Astrocyte (in vitro differentiated cells and primary cell): ENCODE results near the gene SPON2. TPM values are rescaled to one million over a fixed set of nuclear protein-coding genes. Genes with fewer than 3 reads are reported as not detected.

Source experiments
- DNase-seq: peaks from one replicate; pipeline ENCODE4 v3.0.0-alpha.2; 2010; ENCODE audit warnings: low read depth
- FAIRE-seq: peaks from 2 replicates; lab custom pipeline; 2011; peaks lifted over from hg19 to GRCh38; lab: Jason Lieb, UNC
- H2AFZ ChIP-seq: 2 replicates; pipeline ENCODE4 v1.6.0; 2012; ENCODE audit warnings: low read depth, low read length, inconsistent platforms
- H3K27ac ChIP-seq: 2 replicates; pipeline ENCODE4 v1.5.1; 2011; ENCODE audit warnings: low read depth, low read length, inconsistent platforms
- H3K27me3 ChIP-seq: 2 replicates; pipeline ENCODE4 v1.6.0; 2011; ENCODE audit warnings: low read length, inconsistent platforms; ENCODE audit not compliant: insufficient read depth
- H3K36me3 ChIP-seq: 2 replicates; pipeline ENCODE4 v1.5.1; 2011; ENCODE audit warnings: low read length, inconsistent platforms; ENCODE audit not compliant: insufficient read depth
- H3K4me1 ChIP-seq: 2 replicates; pipeline ENCODE4 v1.5.1; 2011; ENCODE audit warnings: low read length, inconsistent platforms; ENCODE audit not compliant: insufficient read depth
- H3K4me2 ChIP-seq: 2 replicates; pipeline ENCODE4 v1.6.0; 2012; ENCODE audit warnings: low read length, inconsistent platforms
- H3K4me3 ChIP-seq: 2 replicates; pipeline ENCODE4 v1.5.1; 2011; ENCODE audit warnings: low read depth, mild to moderate bottlenecking, low read length, inconsistent platforms; ENCODE audit not compliant: insufficient read depth
- H3K79me2 ChIP-seq: 2 replicates; pipeline ENCODE4 v1.6.0; 2012; ENCODE audit warnings: mild to moderate bottlenecking, low read length, inconsistent platforms; ENCODE audit not compliant: insufficient read depth
- H3K9ac ChIP-seq: 2 replicates; pipeline ENCODE4 v1.6.0; 2012; ENCODE audit warnings: mild to moderate bottlenecking, low read length, inconsistent platforms
- H3K9me3 ChIP-seq: 2 replicates; pipeline ENCODE4 v1.5.1; 2012; ENCODE audit warnings: low read depth, mild to moderate bottlenecking, low read length, inconsistent platforms; ENCODE audit not compliant: insufficient read depth
- H4K20me1 ChIP-seq: 2 replicates; pipeline ENCODE4 v1.6.0; 2012; ENCODE audit warnings: low read length, inconsistent platforms; ENCODE audit not compliant: insufficient read depth
- H3K27ac Mint-ChIP-seq: one replicate; pipeline ENCODE4 v1.8.0; 2021; ENCODE audit warnings: mild to moderate bottlenecking, mixed read lengths; ENCODE audit not compliant: unreplicated experiment
- H3K27me3 Mint-ChIP-seq: one replicate; pipeline ENCODE4 v1.8.0; 2021; ENCODE audit warnings: low read depth, mixed read lengths; ENCODE audit not compliant: unreplicated experiment
- H3K36me3 Mint-ChIP-seq: one replicate; pipeline ENCODE4 v1.8.0; 2021; ENCODE audit warnings: low read depth, mixed read lengths; ENCODE audit not compliant: unreplicated experiment
- H3K4me1 Mint-ChIP-seq: one replicate; pipeline ENCODE4 v1.8.0; 2021; ENCODE audit warnings: low read depth, mixed read lengths; ENCODE audit not compliant: unreplicated experiment
- H3K4me3 Mint-ChIP-seq: one replicate; pipeline ENCODE4 v1.8.0; 2021; ENCODE audit warnings: mild to moderate bottlenecking, moderate library complexity, mixed read lengths; ENCODE audit not compliant: unreplicated experiment
- H3K9me3 Mint-ChIP-seq: one replicate; pipeline ENCODE4 v1.8.0; 2021; ENCODE audit warnings: mild to moderate bottlenecking, mixed read lengths; ENCODE audit not compliant: unreplicated experiment
- CTCF ChIP-seq: IDR thresholded peaks from 2 replicates; pipeline ENCODE4 v1.5.1; 2011; ENCODE audit warnings: low read depth, mild to moderate bottlenecking, inconsistent platforms, low read length, moderate library complexity; ENCODE audit not compliant: insufficient read depth
- EZH2 ChIP-seq: IDR thresholded peaks from 2 replicates; pipeline ENCODE4 v1.6.1; 2012; ENCODE audit warnings: mild to moderate bottlenecking, low read length, inconsistent platforms; ENCODE audit not compliant: insufficient read depth
- total RNA-seq: library from RNA; stranded (reverse); gene quantifications from 2 replicates; pipeline ENCODE4 v1.2.1, GENCODE V29; 2021

The SPON2 gene
- total RNA-seq, 1 donor from 2014 or later: 47.8 TPM

DNA sequence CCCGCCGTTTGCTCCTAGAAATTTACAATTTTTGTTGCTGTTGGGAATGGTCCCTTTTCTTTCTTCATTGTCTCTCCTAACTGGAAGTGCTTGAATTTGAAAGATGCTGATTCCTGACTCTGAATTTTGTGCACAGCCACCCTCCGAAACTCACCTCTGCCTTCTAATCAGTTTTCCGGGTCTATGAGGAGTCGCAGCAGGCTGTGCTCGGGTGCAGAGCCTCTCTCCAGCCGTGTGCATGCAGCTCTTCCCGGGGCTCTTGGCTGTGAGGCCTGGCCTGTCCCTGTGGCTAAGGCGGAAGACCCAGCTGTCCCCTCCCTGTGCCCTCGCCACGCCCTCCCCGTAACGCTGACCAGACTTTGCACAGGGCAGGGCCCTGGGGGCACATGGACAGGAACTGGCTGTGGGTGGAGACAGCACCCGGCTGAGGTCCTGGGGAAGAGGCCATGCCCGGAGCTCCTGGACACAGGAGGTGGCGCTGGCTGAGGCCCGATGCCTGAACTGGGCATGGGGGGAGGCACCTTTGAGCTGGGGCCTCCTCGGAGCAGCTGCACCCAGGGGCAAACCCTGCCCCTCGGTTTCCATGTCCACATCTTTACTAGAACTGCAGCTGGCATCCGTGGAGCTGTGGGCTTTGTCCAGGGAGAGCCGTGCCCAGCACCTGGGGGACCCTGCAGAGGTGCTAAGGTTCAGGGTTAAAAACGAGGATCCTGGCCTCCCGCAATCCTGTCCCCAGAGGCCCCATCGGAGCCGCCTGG lies 32.6 kb upstream of the SPON2 start:
- H2AFZ ChIP-seq: no peak overlapping the region
- no peak overlapping the region for H3K27ac ChIP-seq
- H3K4me1 ChIP-seq: peaks cover 40% of the 10 kb centered on the region
- no peaks in the 10 kb centered on the region for H3K9me3 ChIP-seq
- Mint-ChIP-seq H3K27me3 (peaks cover 2% of the 10 kb centered on the region), H3K36me3 (peaks cover 4% of the 10 kb centered on the region), H3K4me3 (no peak overlapping the region), H3K9me3 (no peaks in the 10 kb centered on the region), H3K4me1 (peaks cover 9% of the 10 kb centered on the region), H3K27ac (no peak overlapping the region)
- H4K20me1 ChIP-seq: peaks cover 5% of the 10 kb centered on the region
- H3K79me2 ChIP-seq: no peaks in the 10 kb centered on the region
- no peak overlapping the region for H3K9ac ChIP-seq
- H3K36me3 ChIP-seq: no peaks in the 10 kb centered on the region
- DNase-seq (no peak), FAIRE-seq (no peak)
- no peak for TF ChIP-seq EZH2
- no peak for TF ChIP-seq CTCF
- no peaks in the 10 kb centered on the region for H3K27me3 ChIP-seq
- H3K4me2 ChIP-seq: no peak overlapping the region
- no peak overlapping the region for H3K4me3 ChIP-seq

- TF ChIP-seq CTCF (no peak), EZH2 (no peak)
- FAIRE-seq: no peak
- H3K27ac ChIP-seq: no peak overlapping the region
- H3K4me2 ChIP-seq: no peak overlapping the region
- H3K36me3 Mint-ChIP-seq: peaks cover 4% of the 10 kb centered on the region
- H2AFZ ChIP-seq: no peak overlapping the region
- no peaks in the 10 kb centered on the region for H3K9me3 ChIP-seq
- H4K20me1 ChIP-seq: peaks cover under 1% of the 10 kb centered on the region
- no peak overlapping the region for H3K9ac ChIP-seq
- no peaks in the 10 kb centered on the region for H3K79me2 ChIP-seq
- H3K4me3 ChIP-seq: no peak overlapping the region
- H3K27ac Mint-ChIP-seq: no peak overlapping the region
- no peaks in the 10 kb centered on the region for H3K36me3 ChIP-seq
- peaks cover 38% of the 10 kb centered on the region for H3K4me1 ChIP-seq
- no peak for DNase-seq
- H3K4me3 Mint-ChIP-seq: no peak overlapping the region
- H3K27me3 Mint-ChIP-seq: peaks cover 2% of the 10 kb centered on the region
- peaks cover 8% of the 10 kb centered on the region for H3K4me1 Mint-ChIP-seq
- H3K9me3 Mint-ChIP-seq: no peaks in the 10 kb centered on the region
- H3K27me3 ChIP-seq: no peaks in the 10 kb centered on the region
Observed at GRCh38 chr4:1204286-1204827, 32.0 kb upstream of the SPON2 start.

DNA sequence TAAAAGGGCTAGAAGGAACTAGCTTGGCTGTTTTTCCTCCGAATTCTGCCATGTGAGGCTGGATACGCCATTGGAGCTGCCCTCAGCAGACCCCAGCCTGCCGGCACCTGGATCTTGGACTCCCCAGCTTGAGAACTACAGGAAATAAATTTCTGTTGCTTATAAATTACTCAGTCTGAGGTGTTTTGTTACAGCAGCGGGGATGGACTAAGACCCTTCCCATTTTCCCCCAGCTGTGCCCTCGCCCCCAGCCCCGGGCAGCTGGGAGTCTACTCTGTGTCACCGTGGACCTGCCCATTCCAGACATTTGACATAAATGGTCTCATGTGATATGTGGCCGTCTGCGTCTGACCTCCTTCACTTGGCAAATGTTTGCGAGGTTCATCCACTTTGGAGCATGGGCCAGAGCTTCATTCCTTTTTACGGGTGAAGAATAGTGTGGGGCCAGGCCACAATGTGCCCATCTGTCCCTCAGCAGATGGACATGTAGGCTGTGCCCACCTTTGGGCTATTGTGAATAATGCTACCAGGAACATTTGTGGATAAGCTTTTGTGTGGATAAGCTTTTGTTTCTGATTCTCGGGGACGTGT lies 30.7 kb upstream of the SPON2 start:
- H3K36me3 Mint-ChIP-seq: peaks cover 4% of the 10 kb centered on the region
- TF ChIP-seq EZH2 (no peak), CTCF (no peak)
- Histone ChIP-seq H3K27ac (no peak overlapping the region), H4K20me1 (no peaks in the 10 kb centered on the region), H3K79me2 (no peaks in the 10 kb centered on the region), H3K4me1 (peaks cover 36% of the 10 kb centered on the region), H3K27me3 (no peaks in the 10 kb centered on the region), H3K4me2 (no peak overlapping the region), H3K9me3 (no peaks in the 10 kb centered on the region), H3K36me3 (no peaks in the 10 kb centered on the region), H3K9ac (no peak overlapping the region), H2AFZ (no peak overlapping the region), H3K4me3 (no peak overlapping the region)
- peaks cover 9% of the 10 kb centered on the region for H3K4me1 Mint-ChIP-seq
- H3K4me3 Mint-ChIP-seq: no peak overlapping the region
- no peak overlapping the region for H3K27ac Mint-ChIP-seq
- no peak for FAIRE-seq
- H3K9me3 Mint-ChIP-seq: no peaks in the 10 kb centered on the region
- no peak for DNase-seq
- H3K27me3 Mint-ChIP-seq: peaks cover 4% of the 10 kb centered on the region
